ENCODE data around the gene OR9Q1.

The OR9Q1 gene

GRCh38 chr11:58003591-58003990 is 20.1 kb upstream of the OR9Q1 start:
- TF ChIP-seq CTCF (IDR thresholded peaks at IDR 0.05; ENCODE audit: low read length, missing control alignments) = no peak
- no peak for DNase-seq (ENCODE audit: low read depth)
- H3K4me3 ChIP-seq (replicated peaks; ENCODE audit: low read depth, low read length) = no peak overlapping the region

GRCh38 chr11:58004664-58005063 is 19.0 kb upstream of the OR9Q1 start:
- peak; percentile 78 for DNase-seq (ENCODE audit: low read depth)
- TF ChIP-seq CTCF (IDR thresholded peaks at IDR 0.05; ENCODE audit: low read length, missing control alignments) = no peak

GRCh38 chr11:58006940-58007339 is 16.7 kb upstream of the OR9Q1 start:
- peak; percentile 66 for DNase-seq (ENCODE audit: low read depth)
- no peak for TF ChIP-seq CTCF (IDR thresholded peaks at IDR 0.05; ENCODE audit: low read length, missing control alignments)
- no peak overlapping the region for H3K4me3 ChIP-seq (replicated peaks; ENCODE audit: low read depth, low read length)

More at GRCh38 chr11:58004664-58005063, 19.0 kb upstream of the OR9Q1 start:
- no peak overlapping the region for H3K4me3 ChIP-seq (replicated peaks; ENCODE audit: low read depth, low read length)

DNA sequence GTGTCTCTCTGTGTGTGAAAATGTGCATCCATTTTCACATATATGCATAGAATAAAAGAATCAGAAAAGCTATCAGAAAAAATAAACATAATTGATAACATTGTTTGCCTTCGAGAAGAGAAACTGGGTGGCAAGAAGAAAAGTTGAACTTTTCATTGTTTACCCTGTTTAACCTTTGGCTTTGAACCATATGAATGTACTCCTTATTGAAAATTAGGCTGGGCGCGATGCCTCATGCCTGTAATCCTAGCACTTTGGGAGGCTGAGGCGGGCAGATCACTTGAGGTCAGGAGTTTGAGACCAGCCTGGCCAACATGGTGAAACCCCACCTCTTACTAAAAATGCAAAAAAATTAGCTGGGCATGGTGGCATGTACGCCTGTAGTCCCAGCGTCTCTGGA is 11.9 kb upstream of the OR9Q1 start:
- DNase-seq (ENCODE audit: low read depth) = no peak
- H3K4me3 ChIP-seq (replicated peaks; ENCODE audit: low read depth, low read length) = no peak overlapping the region
- no peak for TF ChIP-seq CTCF (IDR thresholded peaks at IDR 0.05; ENCODE audit: low read length, missing control alignments)

- no peak for TF ChIP-seq CTCF (IDR thresholded peaks at IDR 0.05; ENCODE audit: low read length, missing control alignments)
- DNase-seq (ENCODE audit: low read depth) = peak; percentile 51
- H3K4me3 ChIP-seq (replicated peaks; ENCODE audit: low read depth, low read length) = no peak overlapping the region
These were observed 965 bp downstream of the OR9Q1 start for GRCh38 chr11:58024601-58025091.

- no peak for TF ChIP-seq CTCF (IDR thresholded peaks at IDR 0.05; ENCODE audit: low read length, missing control alignments)
- DNase-seq (ENCODE audit: low read depth) = no peak
- no peak overlapping the region for H3K4me3 ChIP-seq (replicated peaks; ENCODE audit: low read depth, low read length)
These were observed 3.7 kb downstream of the OR9Q1 start for GRCh38 chr11:58027341-58027740.

DNA sequence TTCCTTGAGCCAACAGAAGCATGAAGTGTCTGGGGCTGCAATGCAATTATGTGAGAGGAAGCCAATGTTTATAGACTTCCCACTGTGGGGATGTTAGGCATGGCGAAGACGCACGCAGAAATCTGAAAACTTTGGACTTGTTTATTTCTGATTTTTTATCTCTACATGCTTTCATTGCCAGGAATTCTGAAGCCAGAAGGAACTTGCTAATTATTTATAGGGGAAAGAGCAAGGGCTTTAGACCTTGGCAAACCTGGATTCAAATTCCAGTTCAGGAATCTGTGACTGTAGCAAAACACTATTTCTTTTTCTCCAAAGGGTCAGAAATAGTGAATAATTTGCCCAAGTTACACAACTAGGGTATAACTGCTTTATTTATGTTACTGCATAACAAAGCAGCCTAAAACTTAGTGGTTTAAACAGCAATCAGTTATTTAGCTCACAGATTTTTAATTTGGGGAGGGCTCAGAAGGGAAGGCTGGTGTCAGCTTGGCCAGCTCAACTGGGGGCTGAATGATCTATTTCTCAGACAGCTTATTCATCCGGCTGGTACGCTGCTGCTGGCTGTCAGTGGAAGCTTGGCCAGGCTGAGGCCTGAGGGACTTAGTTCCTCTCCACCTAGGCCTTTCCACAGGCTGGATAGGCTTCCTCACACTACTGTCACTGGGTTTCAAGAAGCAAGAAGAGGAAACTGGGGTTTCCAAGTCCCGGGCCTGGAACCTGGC is 5.2 kb downstream of the OR9Q1 start:
- TF ChIP-seq CTCF (IDR thresholded peaks at IDR 0.05; ENCODE audit: low read length, missing control alignments) = no peak
- DNase-seq (ENCODE audit: low read depth) = no peak
- H3K4me3 ChIP-seq (replicated peaks; ENCODE audit: low read depth, low read length) = no peak overlapping the region
